Spleen (tissue), 11 donors: ENCODE measurements around the gene MED26. TPM values are rescaled to one million over a fixed set of nuclear protein-coding genes. Genes with fewer than 3 reads are reported as not detected.

Experiments
- DNase-seq: peaks from one replicate; pipeline ENCODE4 v3.0.0-alpha.2; 2020
- H3K27ac ChIP-seq, 8 donors: fragments of 200-600 bp; sonication (generic) in 7 of 8; 1 replicate in 4 of 8; 2 replicates in 4 of 8; pipeline versions ENCODE4 v1.5.0 to v1.8.0; 2016 to 2021; ENCODE audit warnings: inconsistent platforms in 4 of 8, mild to moderate bottlenecking in 4 of 8, moderate library complexity in 1 of 8
- H3K27me3 ChIP-seq, 7 donors: fragments of 200-600 bp; sonication (generic) in 6 of 7; replicated peaks in 1 of 7; 1 replicate in 4 of 7; 2 replicates in 3 of 7; pipeline versions ENCODE4 v1.5.0 to v1.8.0; 2016 to 2021; ENCODE audit warnings: inconsistent platforms in 3 of 7, mild to moderate bottlenecking in 1 of 7
- H3K36me3 ChIP-seq, 6 donors: fragments of 200-600 bp; sonication (generic) in 5 of 6; 1 replicate in 4 of 6; 2 replicates in 2 of 6; pipeline versions ENCODE4 v1.5.0 to v1.8.0; 2016 to 2021; ENCODE audit warnings: inconsistent platforms in 2 of 6
- H3K4me1 ChIP-seq, 6 donors: fragments of 200-600 bp; sonication (generic) in 5 of 6; 1 replicate in 3 of 6; 2 replicates in 3 of 6; pipeline versions ENCODE4 v1.5.0 to v1.8.0; 2016 to 2021; ENCODE audit warnings: inconsistent platforms in 3 of 6
- H3K4me3 ChIP-seq, 8 donors: fragments of 200-600 bp; sonication (generic) in 7 of 8; 1 replicate in 4 of 8; 2 replicates in 4 of 8; pipeline versions ENCODE4 v1.5.0 to v1.8.0; 2016 to 2021; ENCODE audit warnings: inconsistent platforms in 4 of 8, mild to moderate bottlenecking in 4 of 8, moderate library complexity in 2 of 8
- H3K9me3 ChIP-seq, 8 donors: fragments of 200-600 bp; sonication (generic) in 7 of 8; 1 replicate in 4 of 8; 2 replicates in 4 of 8; pipeline versions ENCODE4 v1.5.0 to v1.8.0; 2016 to 2021; ENCODE audit warnings: inconsistent platforms in 4 of 8
- CTCF ChIP-seq, 11 experiments: fragments of 200-600 bp in 7 of 11; fragments of 450-650 bp in 4 of 11; sonication (generic) in 4 of 11; IDR thresholded peaks in 8 of 11; conservative IDR thresholded peaks in 3 of 11; 1 replicate in 7 of 11; 2 replicates in 4 of 11; pipeline versions ENCODE4 v1.4.0 to v1.8.0; 2016 to 2021; ENCODE audit warnings: antibody characterized with exemption in 11 of 11, inconsistent platforms in 4 of 11, mild to moderate bottlenecking in 1 of 11
- POLR2A ChIP-seq, 3 donors: fragments of 450-650 bp; IDR thresholded peaks; one replicate each; pipeline ENCODE4 v1.5.1; 2017; ENCODE audit warnings: antibody characterized with exemption in 3 of 3, mild to moderate bottlenecking in 1 of 3
- POLR2AphosphoS5 ChIP-seq, 3 donors: sonication (generic); formaldehyde crosslinking; IDR thresholded peaks; one replicate each; pipeline ENCODE4 v1.5.1; 2017; ENCODE audit warnings: antibody characterized with exemption in 3 of 3
- WGBS, 5 donors: extraction: QIAGEN DNeasy Blood & Tissue Kit in 3 of 5; methylation state at CpG; one replicate each; pipeline versions ENCODE4 v1.1.5 to v1.1.7; 2013 to 2018; 5-methylcytosine and 5-hydroxymethylcytosine counted together
- intact Hi-C: fragments of 100-400 bp; cut with DNase I; formaldehyde crosslinking; loops from one replicate; pipeline ENCODE4 v1.15.0; 2023; ENCODE audit warnings: low total_unique reads
- polyA plus RNA-seq, 3 donors: library from polyadenylated mRNA; stranded (reverse); fragments of 200-250 nt; gene quantifications; one replicate each; pipeline ENCODE4 v1.2.1, GENCODE V29; 2013
- total RNA-seq, 7 donors: library from RNA; depleted of rRNA in 3 of 7; stranded (reverse); fragments of >200 nt in 3 of 7; fragmentation: NEBNext Ultra II Directional in 4 of 7; extraction: Animal tissue kit (Norgen Biotek cat#: 25700) in 4 of 7; gene quantifications; one replicate each; pipeline versions ENCODE4 v1.1.0 to v1.2.1, GENCODE V29; 2016 to 2021
- donor health status: healthy with polysubstance abuse.
- donor health status: DM: no; HTN: no; CAD: no; lungs with moderate emphysema.
- donor health status: DM: no; HTN: no; CAD: no.
- donor health status: Bipolar disorder and iron deficiency.
- donor health status: healthy.
- donor health status: DM: no; HTN: no; CAD: no.
- donor health status: DM: yes; HTN: yes; CAD: no.

MED26 gene
- total and polyA plus RNA-seq, 10 donors: 6.5 to 20.4 (median 15.7) TPM

- intact Hi-C loops: no loop called here
- peaks cover 0 to 13% (median 0%) of the 10 kb centered on the region in 6 donors for H3K36me3 ChIP-seq
- DNase-seq: peak; percentile 81
- 55 to 86% (median 74%) methylated on average over 9 of the region's 9 CpGs for WGBS, 5 donors
- TF ChIP-seq POLR2AphosphoS5 (IDR thresholded peaks at IDR 0.05): no peak
- TF ChIP-seq POLR2A (IDR thresholded peaks at IDR 0.05): no peak
- no peak for TF ChIP-seq CTCF (IDR thresholded peaks at IDR 0.05 in 8 of 11, conservative IDR thresholded peaks at IDR 0.05 in 3 of 11)
- no peaks in the 10 kb centered on the region for H3K27me3 ChIP-seq
- peak overlapping the region; percentile 76 to 94 (median 86) for H3K27ac ChIP-seq
- H3K4me1 ChIP-seq: peaks cover 85 to 100% (median 100%) of the 10 kb centered on the region in 6 donors
- peak overlapping the region in 6 of 8 donors; percentile 31 to 70 (median 45) for H3K4me3 ChIP-seq
- H3K9me3 ChIP-seq: no peaks in the 10 kb centered on the region
Observed at GRCh38 chr19:16586477-16586871, 41.5 kb downstream of the MED26 start.

DNA sequence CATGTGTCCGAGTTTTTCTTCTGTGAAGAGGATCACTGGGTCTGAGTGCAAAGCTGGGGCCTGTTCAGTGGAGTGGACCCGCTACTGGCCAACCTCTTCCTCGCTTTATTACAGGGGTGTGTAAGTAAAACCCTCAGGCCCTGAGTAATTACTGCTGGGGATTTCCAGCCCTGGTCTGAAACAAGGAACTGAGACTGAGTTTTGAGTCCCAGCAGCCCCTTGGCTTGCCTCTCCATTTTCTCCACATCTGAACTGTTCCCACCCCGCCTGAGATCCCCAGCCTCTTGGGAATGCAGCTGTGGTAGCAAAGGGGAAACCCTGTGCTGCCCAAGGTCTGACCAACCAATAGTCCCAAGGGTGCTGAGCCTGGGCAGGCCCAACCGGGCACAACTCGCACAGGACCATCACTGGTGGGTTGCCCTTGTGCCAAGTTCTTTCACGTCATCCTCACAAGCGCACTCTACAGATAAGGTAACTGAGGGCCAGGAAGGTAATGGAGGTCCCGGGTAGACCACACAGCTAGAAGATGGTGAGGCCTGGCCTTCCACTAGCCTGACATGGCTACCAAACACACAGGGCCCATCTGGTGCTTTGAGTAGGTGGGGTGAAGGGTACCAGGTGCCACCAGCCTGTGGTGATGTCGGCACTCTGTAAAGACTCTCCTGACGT, 42.1 kb downstream of the MED26 start:
- intact Hi-C loops: no loop called here
- H3K27me3 ChIP-seq: no peaks in the 10 kb centered on the region
- no peaks in the 10 kb centered on the region for H3K9me3 ChIP-seq
- no peak for DNase-seq
- WGBS, 5 donors: 51 to 75% (median 63%) methylated on average over 10 to 11 of the region's 11 CpGs
- peaks cover 0 to 18% (median 0%) of the 10 kb centered on the region in 6 donors for H3K36me3 ChIP-seq
- H3K4me3 ChIP-seq: peak overlapping the region in 7 of 8 donors; percentile 42 to 70 (median 45)
- H3K4me1 ChIP-seq: peaks cover 86 to 100% (median 100%) of the 10 kb centered on the region in 6 donors
- H3K27ac ChIP-seq: peak overlapping the region; percentile 76 to 94 (median 86)
- TF ChIP-seq CTCF (IDR thresholded peaks at IDR 0.05 in 8 of 11, conservative IDR thresholded peaks at IDR 0.05 in 3 of 11) (no peak), POLR2AphosphoS5 (IDR thresholded peaks at IDR 0.05) (peak; percentile 19 to 74 (median 65)), POLR2A (IDR thresholded peaks at IDR 0.05) (peak in 1 of 3 donors; percentile 58)

- TF ChIP-seq POLR2A (IDR thresholded peaks at IDR 0.05): no peak
- TF ChIP-seq CTCF (IDR thresholded peaks at IDR 0.05 in 8 of 11, conservative IDR thresholded peaks at IDR 0.05 in 3 of 11): no peak
- TF ChIP-seq POLR2AphosphoS5 (IDR thresholded peaks at IDR 0.05): no peak
- Histone ChIP-seq H3K9me3 (no peaks in the 10 kb centered on the region), H3K27ac (peak overlapping the region; percentile 76 to 94 (median 86)), H3K4me1 (peaks cover 81 to 100% (median 96%) of the 10 kb centered on the region in 6 donors), H3K36me3 (peaks cover 0 to 24% (median 0%) of the 10 kb centered on the region in 6 donors), H3K4me3 (peak overlapping the region; percentile 40 to 70 (median 44)), H3K27me3 (no peaks in the 10 kb centered on the region)
- 27 to 51% (median 36%) methylated on average over 9 to 13 of the region's 13 CpGs for WGBS, 5 donors
- no peak for DNase-seq
- intact Hi-C loops: no loop called here
Observed at GRCh38 chr19:16585094-16585801, 42.8 kb downstream of the MED26 start.
